Measurements from ENCODE around the gene PCDHB13.
"Not testable (repeated sequence)": the region's sequence is repeated elsewhere in the genome, so short reads cannot be mapped to it uniquely, and the experiment has no call there.

Gene PCDHB13

GRCh38 chr5:141201646-141202045, 12.1 kb upstream of the PCDHB13 start:
- DNase-seq (ENCODE audit: low read depth) = not testable (repeated sequence)

GRCh38 chr5:141208478-141208877, 5.2 kb upstream of the PCDHB13 start, which contains the start of gene PCDHB12:
Gene PCDHB12 (plus strand): TSS chr5:141208719. CDS start chr5:141208908, 189 bp downstream.
- DNase-seq (ENCODE audit: low read depth) = no peak

- not testable (repeated sequence) for DNase-seq (ENCODE audit: low read depth)
Observed at GRCh38 chr5:141210281-141210680, 3.4 kb upstream of the PCDHB13 start.

GRCh38 chr5:141210849-141211248, 2.9 kb upstream of the PCDHB13 start:
- not testable (repeated sequence) for DNase-seq (ENCODE audit: low read depth)

- not testable (repeated sequence) for DNase-seq (ENCODE audit: low read depth)
Observed at GRCh38 chr5:141214583-141214982, 864 bp downstream of the PCDHB13 start.

GRCh38 chr5:141215504-141215903, 1.8 kb downstream of the PCDHB13 start:
- DNase-seq (ENCODE audit: low read depth) = not testable (repeated sequence)

GRCh38 chr5:141216035-141216434, 2.3 kb downstream of the PCDHB13 start:
- not testable (repeated sequence) for DNase-seq (ENCODE audit: low read depth)

- peak; percentile 17 for DNase-seq (ENCODE audit: low read depth)
Observed at GRCh38 chr5:141223112-141223783, 9.5 kb downstream of the PCDHB13 start, which contains the start of gene PCDHB14. Gene PCDHB14 (plus strand): TSS chr5:141223343. CDS start chr5:141223506, 163 bp downstream.

GRCh38 chr5:141224844-141225243, 11.1 kb downstream of the PCDHB13 start:
- DNase-seq (ENCODE audit: low read depth) = not testable (repeated sequence)

- not testable (repeated sequence) for DNase-seq (ENCODE audit: low read depth)
Observed at GRCh38 chr5:141225421-141225820, 11.7 kb downstream of the PCDHB13 start.

- no peak for DNase-seq (ENCODE audit: low read depth)
Observed at GRCh38 chr5:141234109-141234667, 20.5 kb downstream of the PCDHB13 start.

- DNase-seq (ENCODE audit: low read depth) = not testable (repeated sequence)
Observed at GRCh38 chr5:141235922-141236321, 22.2 kb downstream of the PCDHB13 start.

GRCh38 chr5:141236516-141237313, 23.0 kb downstream of the PCDHB13 start:
- no peak for DNase-seq (ENCODE audit: low read depth)

GRCh38 chr5:141241496-141241895, 27.8 kb downstream of the PCDHB13 start:
- DNase-seq (ENCODE audit: low read depth) = no peak

- no peak for DNase-seq (ENCODE audit: low read depth)
Observed at GRCh38 chr5:141245250-141245717, 31.6 kb downstream of the PCDHB13 start, which contains the start of gene PCDHB15. Gene PCDHB15 (plus strand): TSS chr5:141245395. CDS start chr5:141245579, 184 bp downstream.

- DNase-seq (ENCODE audit: low read depth) = not testable (repeated sequence)
Observed at GRCh38 chr5:141246971-141247370, 33.3 kb downstream of the PCDHB13 start.

- DNase-seq (ENCODE audit: low read depth) = not testable (repeated sequence)
Observed at GRCh38 chr5:141247434-141247833, 33.7 kb downstream of the PCDHB13 start.

- no peak for DNase-seq (ENCODE audit: low read depth)
Observed at GRCh38 chr5:141250576-141250975, 36.9 kb downstream of the PCDHB13 start.

GRCh38 chr5:141258464-141258863, 44.7 kb downstream of the PCDHB13 start:
- no peak for DNase-seq (ENCODE audit: low read depth)

- no peak for DNase-seq (ENCODE audit: low read depth)
Observed at GRCh38 chr5:141258948-141259347, 45.2 kb downstream of the PCDHB13 start.

GRCh38 chr5:141260458-141261237, 46.9 kb downstream of the PCDHB13 start:
- no peak for DNase-seq (ENCODE audit: low read depth)

GRCh38 chr5:141261238-141261546, 47.5 kb downstream of the PCDHB13 start:
- DNase-seq (ENCODE audit: low read depth) = no peak

Measured in stromal cell of bone marrow (primary cell).